ENCODE data around the gene GDAP2. TPM values are rescaled to one million over a fixed set of nuclear protein-coding genes. Genes with fewer than 3 reads are reported as not detected.

Gene GDAP2
- total RNA-seq, 1 donor from 2014 or later: 14.9 TPM

Other genes starting within 250 kb of the GDAP2 start
- gene WDR3, start 118 bp upstream of the GDAP2 start, total RNA-seq: 11.3 and 15.9 TPM in 2 replicates